Measurements from ENCODE around the gene HNF4A. TPM values are rescaled to one million over a fixed set of nuclear protein-coding genes. Genes with fewer than 3 reads are reported as not detected.

HNF4A gene
- total and polyA plus RNA-seq, 2 donors (not counting 3 experiments of a cell fraction or from before 2014, with no cell fraction given) = not detected

DNA sequence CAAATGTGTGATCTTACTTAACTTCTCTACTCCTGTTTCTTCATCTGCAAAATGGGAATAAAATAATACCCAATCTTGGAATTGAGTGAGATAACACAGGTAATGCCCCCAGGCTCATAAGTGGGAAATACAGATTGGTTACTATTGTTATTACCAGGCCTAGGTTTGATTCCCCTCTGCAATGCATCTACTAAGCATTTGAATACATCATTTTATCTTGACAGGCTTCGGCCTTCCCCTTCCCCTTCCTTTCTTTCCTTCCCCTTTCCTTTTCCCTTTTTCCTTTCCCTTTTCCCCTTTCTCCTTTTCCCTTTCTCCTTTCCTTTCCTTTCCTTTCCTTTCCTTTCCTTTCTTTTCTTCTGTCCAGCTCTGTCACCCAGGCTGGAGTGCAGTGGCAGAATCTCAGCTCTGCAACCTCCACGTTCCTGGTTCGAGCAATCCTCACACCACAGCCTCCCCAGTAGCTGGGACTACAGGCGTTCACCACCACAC lies 7.3 kb upstream of the HNF4A start:
- POLR2A ChIA-PET = no interaction called here
- CTCF ChIA-PET = no interaction called here
- Histone ChIP-seq H3K27me3 (ENCODE audit: control insufficient read depth in 2 of 2, insufficient read depth in 2 of 2, low read length in 2 of 2) (no peaks in the 10 kb centered on the region), H3K4me1 (ENCODE audit: control insufficient read depth, extremely low read depth, insufficient read depth, low read length) (no peaks in the 10 kb centered on the region), H3K4me2 (ENCODE audit: insufficient read depth, low read length) (no peak overlapping the region), H3K79me2 (ENCODE audit: control insufficient read depth, insufficient read depth, low read length) (no peaks in the 10 kb centered on the region), H3K9me1 (replicated peaks; ENCODE audit: control insufficient read depth, extremely low read depth, insufficient read depth, low read length) (no peaks in the 10 kb centered on the region), H3K9me3 (replicated peaks; ENCODE audit: control insufficient read depth, insufficient read depth, low read length) (no peaks in the 10 kb centered on the region), H3K27ac (ENCODE audit: insufficient read depth, low read depth, low read length) (no peak overlapping the region), H3K9ac (replicated peaks; ENCODE audit: extremely low read depth, insufficient read depth, low read length) (no peak overlapping the region), H3K36me3 (ENCODE audit: control insufficient read depth in 2 of 2, extremely low read depth in 1 of 2, insufficient read depth in 2 of 2, low read length in 2 of 2) (no peaks in the 10 kb centered on the region), H2AFZ (ENCODE audit: low read depth, low read length) (no peak overlapping the region), H3K4me3 (replicated peaks in 1 of 3; ENCODE audit: insufficient read depth in 1 of 3, low read depth in 1 of 3, low read length in 3 of 3) (no peak overlapping the region), H4K20me1 (replicated peaks; ENCODE audit: control insufficient read depth, extremely low read depth, insufficient read depth, low read length) (no peaks in the 10 kb centered on the region)
- no peak for DNase-seq (ENCODE audit: low read depth, low spot score)
- dilution Hi-C loops (cut with MboI; ENCODE audit: extremely low pct_ligation_motif_present, low sequenced_read_pairs) (no loop called here), intact Hi-C loops (cut with micrococcal nuclease) (no loop called here)
- no peak for TF ChIP-seq POLR2AphosphoS5 (IDR thresholded peaks at IDR 0.05; ENCODE audit: insufficient read depth, low read depth, low read length)
- no peak for TF ChIP-seq GATA2 (IDR thresholded peaks at IDR 0.05; ENCODE audit: insufficient read depth, insufficient read length, low read depth, low read length)
- TF ChIP-seq JUN (IDR thresholded peaks at IDR 0.05; ENCODE audit: borderline replicate concordance, insufficient read depth, insufficient read length, low read depth) = no peak
- no peak for TF ChIP-seq CTCF (IDR thresholded peaks at IDR 0.05; ENCODE audit: extremely low read depth in 1 of 2, insufficient read depth in 1 of 2, low read depth in 1 of 2, low read length in 2 of 2)
- TF ChIP-seq EZH2 (IDR thresholded peaks at IDR 0.05; ENCODE audit: borderline replicate concordance, low read depth, low read length, severe bottlenecking) = no peak
- no TSS peak for BruUV-seq (replicated peaks)
- no peak for FAIRE-seq

GRCh38 chr20:44349349-44349748 lies 6.2 kb upstream of the HNF4A start:
- H3K4me2 ChIP-seq (ENCODE audit: insufficient read depth, low read length) = no peak overlapping the region
- no peaks in the 10 kb centered on the region for H3K36me3 ChIP-seq (ENCODE audit: control insufficient read depth in 2 of 2, extremely low read depth in 1 of 2, insufficient read depth in 2 of 2, low read length in 2 of 2)
- H3K4me1 ChIP-seq (ENCODE audit: control insufficient read depth, extremely low read depth, insufficient read depth, low read length) = no peaks in the 10 kb centered on the region
- dilution Hi-C loops (cut with MboI; ENCODE audit: extremely low pct_ligation_motif_present, low sequenced_read_pairs) = no loop called here
- no peak overlapping the region for H3K4me3 ChIP-seq (replicated peaks in 1 of 3; ENCODE audit: insufficient read depth in 1 of 3, low read depth in 1 of 3, low read length in 3 of 3)
- no peaks in the 10 kb centered on the region for H4K20me1 ChIP-seq (replicated peaks; ENCODE audit: control insufficient read depth, extremely low read depth, insufficient read depth, low read length)
- intact Hi-C loops (cut with micrococcal nuclease) = no loop called here
- no peak overlapping the region for H3K27ac ChIP-seq (ENCODE audit: insufficient read depth, low read depth, low read length)
- no peaks in the 10 kb centered on the region for H3K79me2 ChIP-seq (ENCODE audit: control insufficient read depth, insufficient read depth, low read length)
- H3K27me3 ChIP-seq (ENCODE audit: control insufficient read depth in 2 of 2, insufficient read depth in 2 of 2, low read length in 2 of 2) = no peaks in the 10 kb centered on the region
- POLR2A ChIA-PET = no interaction called here
- H3K9me1 ChIP-seq (replicated peaks; ENCODE audit: control insufficient read depth, extremely low read depth, insufficient read depth, low read length) = no peaks in the 10 kb centered on the region
- no peak overlapping the region for H3K9ac ChIP-seq (replicated peaks; ENCODE audit: extremely low read depth, insufficient read depth, low read length)
- CTCF ChIA-PET = no interaction called here
- H3K9me3 ChIP-seq (replicated peaks; ENCODE audit: control insufficient read depth, insufficient read depth, low read length) = no peaks in the 10 kb centered on the region
- H2AFZ ChIP-seq (ENCODE audit: low read depth, low read length) = no peak overlapping the region
- FAIRE-seq (no peak), DNase-seq (ENCODE audit: low read depth, low spot score) (no peak)
- BruUV-seq (replicated peaks) = no TSS peak
- no peak for TF ChIP-seq MYC (IDR thresholded peaks at IDR 0.05; ENCODE audit: low read depth, low read length)
- TF ChIP-seq EZH2 (IDR thresholded peaks at IDR 0.05; ENCODE audit: borderline replicate concordance, low read depth, low read length, severe bottlenecking) = no peak
- TF ChIP-seq GATA2 (IDR thresholded peaks at IDR 0.05; ENCODE audit: insufficient read depth, insufficient read length, low read depth, low read length) = no peak
- TF ChIP-seq JUN (IDR thresholded peaks at IDR 0.05; ENCODE audit: borderline replicate concordance, insufficient read depth, insufficient read length, low read depth) = no peak
- TF ChIP-seq, protein P1, sequence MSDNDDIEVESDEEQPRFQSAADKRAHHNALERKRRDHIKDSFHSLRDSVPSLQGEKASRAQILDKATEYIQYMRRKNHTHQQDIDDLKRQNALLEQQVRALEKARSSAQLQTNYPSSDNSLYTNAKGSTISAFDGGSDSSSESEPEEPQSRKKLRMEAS (IDR thresholded peaks at IDR 0.05; ENCODE audit: insufficient read depth, insufficient read length) = no peak
